ENCODE data around the gene F10.
"Not testable (repeated sequence)": the region's sequence is repeated elsewhere in the genome, so short reads cannot be mapped to it uniquely, and the experiment has no call there.

F10 gene

GRCh38 chr13:113102727-113103126, 19.9 kb upstream of the F10 start:
- no peak for DNase-seq

- DNase-seq, result no peak
Observed at GRCh38 chr13:113103646-113104045, 19.0 kb upstream of the F10 start.

DNA sequence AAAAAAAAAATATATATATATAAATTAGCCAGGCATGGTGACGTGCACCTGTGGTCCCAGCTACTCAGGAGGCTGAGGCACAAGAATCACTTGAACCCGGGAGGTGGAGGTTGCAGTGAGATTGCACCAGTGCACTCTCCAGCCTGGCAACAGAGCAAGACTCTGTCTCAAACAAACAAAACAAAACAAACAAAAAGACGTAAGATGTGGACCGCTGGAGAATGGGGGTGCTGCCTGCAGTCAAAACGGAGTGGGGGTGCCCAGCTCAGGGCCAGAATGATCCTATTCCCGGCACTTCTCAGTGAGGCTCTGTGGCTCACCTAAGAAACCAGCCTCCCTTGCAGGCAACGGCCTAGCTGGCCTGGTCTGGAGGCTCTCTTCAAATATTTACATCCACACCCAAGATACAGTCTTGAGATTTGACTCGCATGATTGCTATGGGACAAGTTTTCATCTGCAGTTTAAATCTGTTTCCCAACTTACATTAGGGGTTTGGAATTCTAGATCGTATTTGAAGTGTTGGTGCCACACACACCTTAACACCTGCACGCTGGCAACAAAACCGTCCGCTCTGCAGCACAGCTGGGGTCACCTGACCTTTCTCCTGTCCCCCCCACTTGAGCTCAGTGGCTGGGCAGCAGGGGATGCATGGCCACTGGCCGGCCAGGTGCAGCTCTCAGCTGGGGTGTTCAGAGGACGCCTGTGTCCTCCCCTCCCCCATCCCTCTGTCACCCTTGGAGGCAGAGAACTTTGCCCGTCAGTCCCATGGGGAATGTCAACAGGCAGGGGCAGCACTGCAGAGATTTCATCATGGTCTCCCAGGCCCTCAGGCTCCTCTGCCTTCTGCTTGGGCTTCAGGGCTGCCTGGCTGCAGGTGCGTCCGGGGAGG, 17.3 kb upstream of the F10 start, which contains the start of gene F7:
Gene F7 (plus strand): TSS at position 760 of the 889 bp plus-strand sequence. CDS start 51 bp downstream, at position 811.
- no peak for DNase-seq

DNA sequence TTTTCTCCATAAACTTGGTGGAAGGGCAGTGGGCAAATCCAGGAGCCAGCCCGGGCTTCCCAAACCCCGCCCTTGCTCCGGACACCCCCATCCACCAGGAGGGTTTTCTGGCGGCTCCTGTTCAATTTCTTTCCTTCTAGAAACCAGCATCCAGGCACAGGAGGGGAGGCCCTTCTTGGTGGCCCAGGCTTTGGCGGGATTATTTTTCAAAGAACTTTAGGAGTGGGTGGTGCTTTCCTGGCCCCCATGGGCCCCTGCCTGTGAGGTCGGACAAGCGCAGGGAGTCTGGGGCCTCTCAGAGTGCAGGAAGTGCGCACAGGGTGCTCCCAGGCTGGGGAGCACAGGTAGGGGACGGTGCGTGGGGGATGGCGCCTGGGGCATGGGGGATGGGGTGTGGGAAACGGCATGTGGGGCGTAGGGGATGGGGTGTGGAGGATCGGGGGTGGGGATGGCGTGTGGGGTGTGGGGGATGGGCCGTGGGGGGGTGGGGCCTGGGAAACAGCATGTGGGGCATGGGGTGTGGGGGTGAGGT, 16.6 kb upstream of the F10 start:
- DNase-seq, result no peak

DNA sequence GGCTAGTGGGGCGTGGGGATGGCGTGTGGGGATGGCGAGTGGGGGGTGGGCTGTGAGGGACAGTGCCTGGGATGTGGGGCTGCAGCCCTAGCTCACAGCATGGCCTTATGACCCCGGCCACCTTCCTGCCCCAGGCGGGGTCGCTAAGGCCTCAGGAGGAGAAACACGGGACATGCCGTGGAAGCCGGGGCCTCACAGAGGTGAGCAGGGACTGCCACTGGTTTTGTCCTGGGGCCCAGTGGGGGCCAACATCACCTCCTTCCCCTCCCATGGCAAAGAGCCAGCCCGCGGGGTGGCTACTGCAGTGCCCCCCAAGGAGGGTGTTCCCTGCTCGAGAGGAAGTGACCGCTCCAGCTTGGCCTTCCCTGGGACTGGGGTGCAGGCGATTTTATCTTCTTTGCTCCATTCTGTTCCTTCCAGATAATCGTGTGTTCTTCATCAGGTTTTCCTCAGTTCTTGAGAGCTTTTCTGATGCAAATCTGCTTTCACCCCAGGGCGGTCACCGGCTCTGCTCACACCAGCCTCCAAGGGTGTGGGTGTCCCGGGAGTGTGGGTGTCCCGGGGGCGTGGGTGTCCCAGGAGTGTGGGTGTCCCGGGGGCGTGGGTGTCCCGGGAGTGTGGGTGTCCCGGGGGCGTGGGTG, 15.8 kb upstream of the F10 start:
- no peak for DNase-seq

- DNase-seq, result not testable (repeated sequence)
Observed at GRCh38 chr13:113108521-113108920, 14.1 kb upstream of the F10 start.

- no peak for DNase-seq
Observed at GRCh38 chr13:113109151-113110047, 13.2 kb upstream of the F10 start.

- DNase-seq, result no peak
Observed at GRCh38 chr13:113110048-113110851, 12.3 kb upstream of the F10 start.

DNA sequence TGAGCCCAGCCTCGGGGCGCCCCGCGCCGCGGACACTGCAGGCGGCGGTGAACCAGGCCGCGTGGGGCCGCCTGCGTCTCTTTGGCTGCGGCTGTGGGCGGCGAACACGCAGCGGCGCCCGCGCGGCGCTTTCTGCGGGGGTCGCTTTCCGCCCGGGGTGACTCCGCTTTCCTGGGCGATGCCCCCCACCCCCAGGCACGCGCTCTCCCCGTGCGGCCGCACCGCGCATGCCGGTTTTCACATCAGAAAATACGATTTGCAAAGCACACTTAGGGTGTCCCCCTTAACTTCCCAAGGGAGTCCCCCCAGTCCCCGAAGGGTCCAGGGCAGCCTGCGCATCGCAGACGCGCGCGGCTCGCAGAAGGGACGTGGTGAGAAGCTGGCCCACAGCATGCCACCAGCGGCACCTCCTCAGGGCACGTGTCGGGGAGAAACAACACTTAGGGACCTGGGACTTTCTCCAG, 11.7 kb upstream of the F10 start:
- DNase-seq, result no peak

GRCh38 chr13:113111821-113112220, 10.8 kb upstream of the F10 start:
- not testable (repeated sequence) for DNase-seq

DNA sequence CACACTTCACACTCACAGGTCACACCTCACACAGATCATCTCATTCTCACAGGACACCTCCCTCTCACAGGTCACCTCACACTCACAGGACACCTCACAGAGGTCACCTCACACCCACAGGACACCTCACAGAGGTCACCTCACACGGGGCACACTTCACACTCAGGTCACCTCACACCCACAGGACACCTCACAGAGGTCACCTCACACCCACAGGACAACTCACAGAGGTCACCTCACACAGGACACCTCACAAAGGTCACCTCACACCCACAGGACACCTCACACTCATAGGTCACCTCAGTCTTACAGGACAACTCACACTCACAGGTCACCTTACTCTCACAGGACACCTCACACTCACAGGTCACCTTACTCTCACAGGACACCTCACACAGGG, 10.1 kb upstream of the F10 start:
- not testable (repeated sequence) for DNase-seq

DNA sequence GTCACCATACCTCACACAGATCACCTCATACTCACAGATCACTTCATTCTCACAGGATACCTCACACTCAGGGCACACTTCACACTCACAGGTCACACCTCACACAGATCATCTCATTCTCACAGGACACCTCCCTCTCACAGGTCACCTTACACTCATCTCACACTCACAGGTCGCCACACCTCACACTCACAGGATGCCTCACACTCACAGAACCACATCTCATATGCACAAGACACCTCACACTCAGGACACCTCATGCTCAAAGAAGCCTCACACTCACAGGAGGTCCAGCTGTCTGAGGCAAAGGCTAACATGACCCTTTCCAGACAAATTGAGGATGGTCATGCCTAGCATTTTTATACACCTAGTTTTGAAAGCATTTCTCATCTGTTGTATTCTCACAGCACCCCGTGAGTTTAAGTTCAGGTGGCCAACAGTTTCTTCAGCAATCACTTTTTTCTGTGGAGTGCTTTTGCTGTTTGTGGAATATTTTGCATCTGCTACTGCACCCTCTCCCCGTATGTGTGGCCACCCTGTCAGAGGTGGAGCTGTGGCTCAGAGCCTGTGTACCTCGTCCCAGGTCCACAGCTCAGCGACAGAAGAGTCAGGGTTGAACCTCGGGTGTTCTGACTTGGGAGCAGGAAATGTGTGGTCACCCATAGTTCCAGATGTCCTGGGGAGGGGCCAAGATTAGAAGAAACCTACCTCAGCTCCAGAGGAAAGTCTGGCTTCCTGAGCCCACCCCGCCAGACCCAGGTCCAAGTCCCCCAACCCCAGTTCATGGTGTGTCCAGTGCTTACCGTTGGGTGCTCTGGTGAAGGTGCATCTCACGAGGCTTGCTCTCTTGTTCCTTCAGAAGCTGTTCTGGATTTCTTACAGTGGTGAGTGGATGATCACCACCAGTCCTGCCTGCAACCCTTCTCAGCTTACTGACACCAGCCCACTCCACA, 9.4 kb upstream of the F10 start:
- no peak for DNase-seq

GRCh38 chr13:113113846-113114271, 8.7 kb upstream of the F10 start:
- no peak for DNase-seq

GRCh38 chr13:113114511-113115362, 7.9 kb upstream of the F10 start:
- DNase-seq, result no peak

GRCh38 chr13:113115363-113116205, 7.0 kb upstream of the F10 start:
- no peak for DNase-seq

GRCh38 chr13:113116206-113116800, 6.3 kb upstream of the F10 start:
- DNase-seq, result no peak

DNA sequence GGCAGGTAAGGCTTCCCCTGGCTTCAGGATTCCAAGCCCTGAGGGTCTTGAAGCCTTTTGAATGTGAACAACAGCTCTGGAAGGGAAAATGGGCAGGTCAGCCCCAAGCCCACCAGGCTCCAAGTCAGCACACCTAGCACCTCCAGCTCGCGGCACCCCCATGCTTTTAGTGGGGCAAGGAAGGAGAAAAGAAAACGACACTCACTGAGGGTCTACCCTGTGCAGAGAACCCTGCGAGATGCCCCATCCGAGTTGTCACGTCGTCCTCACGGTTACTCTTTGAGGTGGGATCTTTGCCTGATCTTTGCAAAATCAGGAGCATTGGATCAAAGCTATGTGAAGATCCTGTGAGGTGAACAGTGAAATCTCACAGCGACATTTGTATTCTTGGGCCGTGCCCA, 5.7 kb upstream of the F10 start:
- no peak for DNase-seq

GRCh38 chr13:113117335-113117872, 5.2 kb upstream of the F10 start:
- no peak for DNase-seq
